Measurements from ENCODE around the gene BMPER.

Gene BMPER

DNA sequence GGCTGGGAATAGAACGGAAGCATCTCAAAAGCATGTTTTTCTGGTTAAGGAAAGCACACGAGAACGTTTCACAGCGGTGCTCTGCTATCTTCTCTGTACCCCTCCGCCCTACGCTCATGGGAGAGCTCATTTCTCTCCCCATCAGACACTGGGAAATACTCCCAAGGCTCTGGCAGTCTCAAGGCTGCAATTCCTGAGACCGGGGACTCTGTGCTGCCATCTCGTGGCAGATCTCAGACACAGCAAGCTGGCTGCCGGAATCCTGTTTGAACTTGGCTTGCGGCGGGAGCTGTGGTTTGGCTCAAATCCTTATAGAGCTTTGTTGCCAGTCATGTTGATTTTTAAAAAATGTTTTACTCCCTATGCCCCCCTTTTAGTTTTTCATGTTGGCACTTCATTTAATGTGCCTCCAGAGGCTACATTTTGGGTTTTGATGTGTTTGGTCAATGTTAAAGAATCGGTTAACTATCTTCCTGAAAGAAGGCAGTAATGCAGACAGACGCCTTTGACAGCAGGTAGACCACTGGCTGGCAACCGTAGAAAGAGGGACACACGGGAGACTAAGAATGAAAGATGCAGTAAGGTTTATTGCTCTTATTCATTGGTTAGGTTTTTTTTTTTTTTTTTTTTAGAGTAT lies 27.6 kb downstream of the BMPER start:
- TF ChIP-seq SIN3A (IDR thresholded peaks at IDR 0.05; ENCODE audit: borderline replicate concordance, insufficient read depth, low read length) (no peak), POLR2AphosphoS5 (IDR thresholded peaks at IDR 0.05; ENCODE audit: low read depth, low read length) (no peak), TAF1 (IDR thresholded peaks at IDR 0.05; ENCODE audit: borderline replicate concordance, insufficient read depth, low read length) (no peak), FOXP2 (optimal IDR thresholded peaks at IDR 0.05; ENCODE audit: borderline replicate concordance, extremely low read depth, extremely low read length, insufficient read depth) (no peak)
- TF ChIP-seq, protein P1, sequence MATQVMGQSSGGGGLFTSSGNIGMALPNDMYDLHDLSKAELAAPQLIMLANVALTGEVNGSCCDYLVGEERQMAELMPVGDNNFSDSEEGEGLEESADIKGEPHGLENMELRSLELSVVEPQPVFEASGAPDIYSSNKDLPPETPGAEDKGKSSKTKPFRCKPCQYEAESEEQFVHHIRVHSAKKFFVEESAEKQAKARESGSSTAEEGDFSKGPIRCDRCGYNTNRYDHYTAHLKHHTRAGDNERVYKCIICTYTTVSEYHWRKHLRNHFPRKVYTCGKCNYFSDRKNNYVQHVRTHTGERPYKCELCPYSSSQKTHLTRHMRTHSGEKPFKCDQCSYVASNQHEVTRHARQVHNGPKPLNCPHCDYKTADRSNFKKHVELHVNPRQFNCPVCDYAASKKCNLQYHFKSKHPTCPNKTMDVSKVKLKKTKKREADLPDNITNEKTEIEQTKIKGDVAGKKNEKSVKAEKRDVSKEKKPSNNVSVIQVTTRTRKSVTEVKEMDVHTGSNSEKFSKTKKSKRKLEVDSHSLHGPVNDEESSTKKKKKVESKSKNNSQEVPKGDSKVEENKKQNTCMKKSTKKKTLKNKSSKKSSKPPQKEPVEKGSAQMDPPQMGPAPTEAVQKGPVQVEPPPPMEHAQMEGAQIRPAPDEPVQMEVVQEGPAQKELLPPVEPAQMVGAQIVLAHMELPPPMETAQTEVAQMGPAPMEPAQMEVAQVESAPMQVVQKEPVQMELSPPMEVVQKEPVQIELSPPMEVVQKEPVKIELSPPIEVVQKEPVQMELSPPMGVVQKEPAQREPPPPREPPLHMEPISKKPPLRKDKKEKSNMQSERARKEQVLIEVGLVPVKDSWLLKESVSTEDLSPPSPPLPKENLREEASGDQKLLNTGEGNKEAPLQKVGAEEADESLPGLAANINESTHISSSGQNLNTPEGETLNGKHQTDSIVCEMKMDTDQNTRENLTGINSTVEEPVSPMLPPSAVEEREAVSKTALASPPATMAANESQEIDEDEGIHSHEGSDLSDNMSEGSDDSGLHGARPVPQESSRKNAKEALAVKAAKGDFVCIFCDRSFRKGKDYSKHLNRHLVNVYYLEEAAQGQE (IDR thresholded peaks at IDR 0.05; ENCODE audit: insufficient read depth in 1 of 2, low read depth in 2 of 2, low read length in 2 of 2) = no peak

DNA sequence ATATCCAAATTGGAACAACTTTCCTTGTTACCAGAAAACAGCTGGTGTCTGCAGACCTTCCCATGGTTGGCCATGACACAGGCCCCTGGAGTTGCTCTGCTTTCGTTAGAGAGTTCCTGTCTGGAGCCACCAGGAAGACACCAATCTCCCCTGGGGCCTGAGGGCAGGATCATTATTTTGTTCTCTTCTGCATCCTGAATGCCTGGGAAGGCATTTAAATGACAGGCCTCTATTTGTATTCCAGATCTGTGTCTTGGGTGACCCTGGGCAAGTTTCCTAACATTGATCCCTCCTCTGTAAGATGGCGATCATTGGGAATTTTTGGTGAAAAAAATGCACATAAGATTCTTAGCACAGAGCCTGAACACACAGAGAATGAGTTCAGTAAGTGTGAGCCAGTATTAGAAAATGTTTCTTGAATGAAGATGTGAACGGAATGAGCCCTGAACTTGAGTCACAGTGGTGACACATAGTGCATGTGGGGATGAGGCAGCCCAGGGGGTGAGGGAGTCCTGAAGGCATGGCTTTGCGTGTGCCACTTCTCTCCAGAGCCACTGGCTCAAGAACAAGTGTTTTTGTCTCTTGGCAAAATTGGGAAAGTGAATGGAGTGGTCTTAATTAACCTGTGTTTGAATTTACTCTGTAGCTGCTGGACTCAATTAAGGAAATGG lies 28.4 kb downstream of the BMPER start:
- TF ChIP-seq FOXP2 (optimal IDR thresholded peaks at IDR 0.05; ENCODE audit: borderline replicate concordance, extremely low read depth, extremely low read length, insufficient read depth) = no peak
- TF ChIP-seq, protein P1 (IDR thresholded peaks at IDR 0.05; ENCODE audit: insufficient read depth in 1 of 2, low read depth in 2 of 2, low read length in 2 of 2) = no peak
- TF ChIP-seq TAF1 (IDR thresholded peaks at IDR 0.05; ENCODE audit: borderline replicate concordance, insufficient read depth, low read length) = no peak
- no peak for TF ChIP-seq SIN3A (IDR thresholded peaks at IDR 0.05; ENCODE audit: borderline replicate concordance, insufficient read depth, low read length)
- no peak for TF ChIP-seq POLR2AphosphoS5 (IDR thresholded peaks at IDR 0.05; ENCODE audit: low read depth, low read length)

DNA sequence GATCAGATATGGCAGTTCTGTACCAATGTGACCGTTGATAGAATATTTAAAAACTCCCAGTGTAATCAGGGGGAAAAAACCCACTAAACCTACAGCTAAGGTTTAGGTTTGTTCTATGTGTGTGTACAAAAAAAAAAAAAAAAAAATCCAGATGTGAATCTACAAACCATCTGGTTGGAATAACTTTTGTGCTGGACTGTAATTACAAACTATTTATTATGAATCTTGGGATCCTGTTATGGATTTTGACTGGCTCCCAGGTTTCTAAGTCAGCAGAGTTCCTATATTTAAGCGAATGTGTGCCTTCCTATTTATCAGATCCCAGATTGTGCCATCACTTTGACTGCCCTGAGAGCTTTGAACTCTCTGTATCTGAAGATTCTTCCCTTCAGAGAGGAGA lies 29.1 kb downstream of the BMPER start:
- TF ChIP-seq TAF1 (IDR thresholded peaks at IDR 0.05; ENCODE audit: borderline replicate concordance, insufficient read depth, low read length) = no peak

DNA sequence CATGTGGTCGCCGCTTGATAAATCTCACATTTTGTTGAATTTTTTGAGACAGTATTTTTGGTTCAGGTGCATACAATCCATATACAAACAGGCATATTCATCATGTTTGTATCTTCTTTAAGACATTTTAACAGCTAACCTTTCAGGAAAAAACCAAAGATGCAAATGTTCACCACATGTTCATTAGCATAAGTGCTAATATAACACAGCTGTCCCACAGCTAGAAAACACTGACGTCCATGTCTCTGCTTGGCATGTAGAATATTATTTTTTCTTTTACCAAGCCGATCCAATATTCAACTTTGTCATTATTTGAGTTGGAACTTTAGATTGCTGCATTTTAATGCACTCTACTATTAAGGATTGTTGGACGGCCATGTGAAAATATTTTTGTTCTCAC lies 31.2 kb downstream of the BMPER start:
- no peak for TF ChIP-seq POLR2AphosphoS5 (IDR thresholded peaks at IDR 0.05; ENCODE audit: low read depth, low read length)

DNA sequence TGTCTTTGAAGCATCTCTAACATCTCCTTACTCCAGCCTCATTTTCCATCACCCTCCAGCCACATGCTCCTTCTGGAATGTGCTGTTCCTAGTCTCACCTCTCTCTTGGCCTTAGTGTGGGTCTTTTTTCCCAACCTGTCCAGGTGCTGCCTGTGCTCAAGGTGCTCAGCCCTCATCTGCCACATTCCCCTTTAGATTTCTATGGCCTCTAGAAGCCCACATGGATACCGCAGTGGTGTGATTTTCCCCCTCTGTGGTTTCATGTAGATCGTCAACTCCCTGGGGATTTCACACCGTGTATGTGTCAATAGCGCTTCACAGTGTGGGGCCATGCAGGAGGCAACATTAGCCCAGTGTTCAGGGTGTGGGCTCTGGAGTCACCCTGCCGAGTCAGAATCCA lies 32.5 kb downstream of the BMPER start:
- TF ChIP-seq FOXP2 (optimal IDR thresholded peaks at IDR 0.05; ENCODE audit: borderline replicate concordance, extremely low read depth, extremely low read length, insufficient read depth) = no peak
- no peak for TF ChIP-seq TAF1 (IDR thresholded peaks at IDR 0.05; ENCODE audit: borderline replicate concordance, insufficient read depth, low read length)
- TF ChIP-seq POLR2AphosphoS5 (IDR thresholded peaks at IDR 0.05; ENCODE audit: low read depth, low read length) = no peak
- TF ChIP-seq SIN3A (IDR thresholded peaks at IDR 0.05; ENCODE audit: borderline replicate concordance, insufficient read depth, low read length) = no peak
- TF ChIP-seq, protein P1 (IDR thresholded peaks at IDR 0.05; ENCODE audit: insufficient read depth in 1 of 2, low read depth in 2 of 2, low read length in 2 of 2) = no peak

DNA sequence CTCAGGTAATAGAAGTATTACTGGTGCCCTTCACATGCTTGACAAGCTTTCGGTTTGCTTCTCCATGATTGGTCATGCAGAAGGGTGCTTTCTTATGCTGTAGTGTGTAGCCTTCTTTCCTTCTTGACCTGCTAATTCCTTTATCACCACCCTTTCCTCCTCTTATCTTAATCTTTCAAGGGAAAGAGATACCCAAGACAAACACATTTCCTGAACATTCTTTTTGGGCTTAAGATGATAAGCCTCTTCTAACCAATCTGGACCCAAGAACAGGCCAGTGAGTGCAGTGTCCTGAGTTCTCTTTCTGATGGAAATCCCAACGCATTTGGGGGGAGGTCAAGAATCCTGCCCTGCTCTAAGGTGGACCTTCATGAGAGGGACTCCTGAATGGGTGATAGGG lies 33.8 kb downstream of the BMPER start:
- TF ChIP-seq TAF1 (IDR thresholded peaks at IDR 0.05; ENCODE audit: borderline replicate concordance, insufficient read depth, low read length) = no peak
- no peak for TF ChIP-seq SIN3A (IDR thresholded peaks at IDR 0.05; ENCODE audit: borderline replicate concordance, insufficient read depth, low read length)
- no peak for TF ChIP-seq FOXP2 (optimal IDR thresholded peaks at IDR 0.05; ENCODE audit: borderline replicate concordance, extremely low read depth, extremely low read length, insufficient read depth)
- TF ChIP-seq, protein P1 (IDR thresholded peaks at IDR 0.05; ENCODE audit: insufficient read depth in 1 of 2, low read depth in 2 of 2, low read length in 2 of 2) = no peak
- TF ChIP-seq POLR2AphosphoS5 (IDR thresholded peaks at IDR 0.05; ENCODE audit: low read depth, low read length) = no peak
